Lower leg skin (tissue), 3 donors: Measurements from ENCODE around the gene NT5E.

Source experiments
- CTCF ChIP-seq, 3 donors: fragments of 450-650 bp; IDR thresholded peaks; one replicate each; pipeline ENCODE4 v1.5.1; 2016; ENCODE audit warnings: antibody characterized with exemption in 3 of 3, mild to moderate bottlenecking in 3 of 3, moderate library complexity in 2 of 3
- POLR2A ChIP-seq, 2 donors: fragments of 450-650 bp; IDR thresholded peaks; one replicate each; pipeline ENCODE4 v1.6.1; 2016 to 2017; ENCODE audit warnings: antibody characterized with exemption in 2 of 2, mild to moderate bottlenecking in 1 of 2, moderate library complexity in 1 of 2

GRCh38 chr6:85453052-85453451, 3.2 kb downstream of the NT5E start:
- no peak for TF ChIP-seq CTCF (IDR thresholded peaks at IDR 0.05)
- TF ChIP-seq POLR2A (IDR thresholded peaks at IDR 0.05), result no peak
